H1 (cell line): ENCODE data around the gene SUCLG2. TPM values are rescaled to one million over a fixed set of nuclear protein-coding genes. Genes with fewer than 3 reads are reported as not detected.

Experiments
- CTCF ChIA-PET: fragments of 300-600 bp; sonication (Branson Sonifier 250); formaldehyde crosslinking; loops from one replicate; lab custom pipeline; 2021; ENCODE audit not compliant: partially characterized antibody; lab: Charles Lee
- POLR2A ChIA-PET: fragments of 300-600 bp; sonication (Branson Sonifier 250); formaldehyde crosslinking; loops from one replicate; lab custom pipeline; 2021; ENCODE audit warnings: inconsistent platforms; ENCODE audit not compliant: partially characterized antibody; lab: Charles Lee
- DNase-seq, 2 experiments: peaks; one replicate each; pipeline versions ENCODE4 v3.0.0 to v3.0.0-alpha.2; 2010 to 2022; ENCODE audit warnings: low spot score in 2 of 2, low read depth in 1 of 2, mixed read lengths in 1 of 2
- FAIRE-seq: peaks from 2 replicates; lab custom pipeline; 2011; peaks lifted over from hg19 to GRCh38; lab: Jason Lieb, UNC
- H2AFZ ChIP-seq: 2 replicates; pipeline ENCODE4 v1.8.1; 2012; ENCODE audit warnings: low read length, inconsistent platforms
- H2AK5ac ChIP-seq: 2 replicates; pipeline ENCODE4 v1.6.1; 2013; ENCODE audit warnings: low read depth, low read length
- H2BK120ac ChIP-seq: replicated peaks from 2 replicates; pipeline ENCODE3; 2013; ENCODE audit warnings: low read depth, low read length, inconsistent platforms
- H2BK12ac ChIP-seq: 2 replicates; pipeline ENCODE4 v1.6.1; 2013; ENCODE audit warnings: low read depth, low read length
- H2BK15ac ChIP-seq: 2 replicates; pipeline ENCODE4 v1.6.1; 2013; ENCODE audit warnings: low read length
- H2BK20ac ChIP-seq: 2 replicates; pipeline ENCODE4 v1.6.1; 2013; ENCODE audit warnings: low read length
- H2BK5ac ChIP-seq: 2 replicates; pipeline ENCODE4 v1.6.1; 2013; ENCODE audit warnings: low read depth, low read length
- H3K14ac ChIP-seq: 2 replicates; pipeline ENCODE4 v1.6.1; 2013; ENCODE audit warnings: inconsistent platforms; ENCODE audit not compliant: insufficient read length
- H3K18ac ChIP-seq: 2 replicates; pipeline ENCODE4 v1.6.1; 2013; ENCODE audit warnings: low read length; ENCODE audit errors: extremely low read depth
- H3K23ac ChIP-seq: 2 replicates; pipeline ENCODE4 v1.6.1; 2013; ENCODE audit warnings: inconsistent platforms; ENCODE audit not compliant: insufficient read length
- H3K23me2 ChIP-seq: 2 replicates; pipeline ENCODE4 v1.6.1; 2013; ENCODE audit warnings: low read depth, low read length
- H3K27ac ChIP-seq: 2 replicates; pipeline ENCODE4 v1.6.1; 2011; ENCODE audit warnings: low read depth, low read length, inconsistent platforms
- H3K27me3 ChIP-seq, 4 experiments: replicated peaks in 1 of 4; 1 replicate in 1 of 4; 2 replicates in 3 of 4; pipeline versions ENCODE4 v1.6.1 to v1.8.1; 2011 to 2013; ENCODE audit warnings: low read length in 3 of 4, mild to moderate bottlenecking in 3 of 4, inconsistent platforms in 2 of 4, mixed read lengths in 2 of 4, moderate library complexity in 1 of 4; ENCODE audit not compliant: control insufficient read depth in 3 of 4, insufficient read depth in 3 of 4; ENCODE audit errors: extremely low read depth in 1 of 4
- H3K36me3 ChIP-seq, 4 experiments: 2 replicates each; pipeline versions ENCODE4 v1.6.1 to v1.8.1; 2011 to 2013; ENCODE audit warnings: mild to moderate bottlenecking in 4 of 4, low read length in 3 of 4, moderate library complexity in 2 of 4, control low read depth in 1 of 4, inconsistent platforms in 1 of 4; ENCODE audit not compliant: insufficient read depth in 4 of 4, control insufficient read depth in 2 of 4
- H3K4ac ChIP-seq: replicated peaks from 2 replicates; pipeline ENCODE3; 2013; ENCODE audit warnings: low read length, low read depth, mixed read lengths, inconsistent platforms; ENCODE audit not compliant: insufficient read length
- H3K4me1 ChIP-seq, 4 experiments: replicated peaks in 1 of 4; 1 replicate in 1 of 4; 2 replicates in 3 of 4; pipeline versions ENCODE4 v1.6.1 to v1.8.1; 2011 to 2013; ENCODE audit warnings: low read length in 3 of 4, inconsistent platforms in 2 of 4, mixed read lengths in 1 of 4; ENCODE audit not compliant: insufficient read depth in 4 of 4, control insufficient read depth in 3 of 4
- H3K4me2 ChIP-seq, 2 experiments: 2 replicates each; pipeline versions ENCODE4 v1.6.1 to v1.8.1; 2011 to 2013; ENCODE audit warnings: low read depth in 2 of 2, low read length in 2 of 2, control low read depth in 1 of 2, inconsistent platforms in 1 of 2, mild to moderate bottlenecking in 1 of 2; ENCODE audit not compliant: insufficient read depth in 1 of 2
- H3K4me3 ChIP-seq, 4 experiments: fragments of 200-600, 300-600 bp in 1 of 4; sonication (generic), shearing (Covaris generic), sonication (Bioruptor Twin) in 1 of 4; 2 replicates each; pipeline versions ENCODE4 v1.5.1 to v1.8.1; 2011 to 2016; ENCODE audit warnings: low read length in 4 of 4, low read depth in 3 of 4, control low read depth in 2 of 4, inconsistent platforms in 2 of 4, mild to moderate bottlenecking in 2 of 4, mixed read lengths in 1 of 4, moderate library complexity in 1 of 4; ENCODE audit not compliant: insufficient read depth in 2 of 4; ENCODE audit errors: extremely low read depth in 1 of 4
- H3K56ac ChIP-seq: replicated peaks from 2 replicates; pipeline ENCODE3; 2013; ENCODE audit warnings: low read depth, mild to moderate bottlenecking, mixed read lengths, low read length, inconsistent platforms; ENCODE audit not compliant: insufficient read length
- H3K79me1 ChIP-seq: 2 replicates; pipeline ENCODE4 v1.6.1; 2013; ENCODE audit warnings: low read depth, low read length, control low read depth
- H3K79me2 ChIP-seq, 2 experiments: 2 replicates each; pipeline versions ENCODE4 v1.6.1 to v1.8.1; 2012 to 2013; ENCODE audit warnings: low read length in 2 of 2, mild to moderate bottlenecking in 2 of 2, inconsistent platforms in 1 of 2; ENCODE audit not compliant: insufficient read depth in 2 of 2, control insufficient read depth in 1 of 2
- H3K9ac ChIP-seq, 4 experiments: replicated peaks in 1 of 4; 1 replicate in 1 of 4; 2 replicates in 3 of 4; pipeline versions ENCODE4 v1.6.1 to v1.8.1; 2011 to 2013; ENCODE audit warnings: low read depth in 3 of 4, low read length in 3 of 4, control low read depth in 2 of 4, mild to moderate bottlenecking in 2 of 4, moderate library complexity in 2 of 4, inconsistent platforms in 1 of 4; ENCODE audit errors: extremely low read depth in 1 of 4
- H3K9me3 ChIP-seq, 2 experiments: 2 replicates each; pipeline versions ENCODE4 v1.6.1 to v1.8.1; 2012 to 2013; ENCODE audit warnings: mild to moderate bottlenecking in 2 of 2, moderate library complexity in 2 of 2, control low read depth in 1 of 2, inconsistent platforms in 1 of 2, low read depth in 1 of 2, low read length in 1 of 2, mixed read lengths in 1 of 2; ENCODE audit not compliant: insufficient read depth in 2 of 2
- H4K20me1 ChIP-seq, 2 experiments: replicated peaks in 1 of 2; 2 replicates each; pipeline versions ENCODE3 to v1.8.1; 2011 to 2013; ENCODE audit warnings: inconsistent platforms in 2 of 2, low read length in 2 of 2, mild to moderate bottlenecking in 1 of 2; ENCODE audit not compliant: insufficient read depth in 2 of 2, control insufficient read depth in 1 of 2
- H4K5ac ChIP-seq: 2 replicates; pipeline ENCODE4 v1.6.1; 2013; ENCODE audit warnings: low read length, low read depth, mixed read lengths, inconsistent platforms; ENCODE audit not compliant: insufficient read length
- H4K8ac ChIP-seq: 2 replicates; pipeline ENCODE4 v1.8.0; 2013; ENCODE audit warnings: mild to moderate bottlenecking, moderate library complexity, low read length, inconsistent platforms; ENCODE audit not compliant: insufficient read depth; ENCODE audit errors: extremely low read depth
- H4K91ac ChIP-seq: replicated peaks from 2 replicates; pipeline ENCODE3; 2013; ENCODE audit warnings: low read length, mixed read lengths, inconsistent platforms; ENCODE audit not compliant: insufficient read length
- CHD2 ChIP-seq: IDR thresholded peaks from 2 replicates; pipeline ENCODE4 v1.6.1; 2012; ENCODE audit warnings: low read length, improper control_type of control experiment
- POLR2A ChIP-seq, 2 experiments: IDR thresholded peaks; 1 replicate in 1 of 2; 2 replicates in 1 of 2; pipeline ENCODE4 v1.6.1; 2011; ENCODE audit warnings: low read depth in 2 of 2, low read length in 2 of 2, mild to moderate bottlenecking in 2 of 2; ENCODE audit errors: control extremely low read depth in 1 of 2
- SIRT6 ChIP-seq: IDR thresholded peaks from one replicate; pipeline ENCODE4 v1.7.1; 2012; ENCODE audit warnings: low read length, inconsistent platforms
- WGBS, 2 experiments: shearing (Covaris generic) in 1 of 2; methylation state at CpG; one replicate each; pipeline versions ENCODE4 v1.1.6 to v1.1.7; 2013 to 2015; ENCODE audit warnings: low lambda C conversion rate in 2 of 2, mixed read lengths in 2 of 2, inconsistent platforms in 1 of 2, low coverage in 1 of 2, missing lambda C conversion rate in 1 of 2; ENCODE audit not compliant: insufficient replicate concordance in 2 of 2, insufficient coverage in 1 of 2, insufficient read length in 1 of 2; ENCODE audit errors: extremely low coverage in 1 of 2, missing lambda C conversion rate in 1 of 2; 5-methylcytosine and 5-hydroxymethylcytosine counted together
- polyA plus RNA-seq, 7 experiments: library from polyadenylated mRNA; depleted of rRNA in 3 of 7; stranded (reverse) in 5 of 7; unstranded in 2 of 7; fragments of >200 nt in 5 of 7; fragments of 200-250 nt in 2 of 7; gene quantifications; 1 replicate in 5 of 7; 2 replicates in 1 of 7; 4 replicates in 1 of 7; pipeline versions ENCODE4 v1.2.1 to v1.2.3, GENCODE V29; 2011 to 2013; ENCODE audit warnings: missing spikeins in 2 of 7, mixed read lengths in 2 of 7
- total RNA-seq: library from RNA; stranded (reverse); fragmentation: NEBNext Ultra II Directional; extraction: Animal tissue kit (Norgen Biotek cat#: 25700); gene quantifications from 2 replicates; pipeline ENCODE4 v1.2.1, GENCODE V29; 2021

SUCLG2 gene
- total and polyA plus RNA-seq, 2 of the 8 experiments (the other 6 are each of a cell fraction or from before 2014, with no cell fraction given) = 12.9 to 46.2 TPM

- H4K20me1 ChIP-seq = no peaks in the 10 kb centered on the region
- H3K4me1 ChIP-seq = no peaks in the 10 kb centered on the region
- no peaks in the 10 kb centered on the region for H3K79me1 ChIP-seq
- no peaks in the 10 kb centered on the region for H3K23me2 ChIP-seq
- no peak overlapping the region for H4K91ac ChIP-seq
- no peak overlapping the region for H2BK12ac ChIP-seq
- no peak overlapping the region for H3K9ac ChIP-seq
- no peak overlapping the region for H3K27ac ChIP-seq
- H2BK15ac ChIP-seq = no peak overlapping the region
- POLR2A ChIA-PET = no interaction called here
- H3K4ac ChIP-seq = no peak overlapping the region
- CTCF ChIA-PET = interaction anchor here (0.7 to 1.4 kb wide), 2 partner anchors 106 to 380 kb away, joined by 3 to 4 read pairs; no protein-coding TSS in a partner anchor
- H2BK120ac ChIP-seq = no peak overlapping the region
- H3K79me2 ChIP-seq = no peaks in the 10 kb centered on the region
- H3K9me3 ChIP-seq = no peaks in the 10 kb centered on the region
- no peaks in the 10 kb centered on the region for H3K27me3 ChIP-seq
- H3K14ac ChIP-seq = no peak overlapping the region
- no peak overlapping the region for H4K8ac ChIP-seq
- WGBS, 2 experiments = 93% methylated on average over 1 of the region's 1 CpG; no CpG with 5 or more reads in 1 of the 2 experiments
- DNase-seq (no peak), FAIRE-seq (no peak)
- no peaks in the 10 kb centered on the region; a peak in 1 of 8 replicates for H3K36me3 ChIP-seq
- H2AK5ac ChIP-seq = no peak overlapping the region
- no peak overlapping the region for H2BK20ac ChIP-seq
- no peak overlapping the region for H3K56ac ChIP-seq
- TF ChIP-seq POLR2A (IDR thresholded peaks at IDR 0.05; ENCODE audit: control extremely low read depth in 1 of 2, low read depth in 2 of 2, low read length in 2 of 2) (no peak), SIRT6 (no peak), CHD2 (no peak)
- H3K4me2 ChIP-seq = no peak overlapping the region
- H2AFZ ChIP-seq = no peak overlapping the region
- H3K18ac ChIP-seq = no peak overlapping the region
- no peak overlapping the region for H4K5ac ChIP-seq
- no peak overlapping the region for H3K23ac ChIP-seq
- no peak overlapping the region for H3K4me3 ChIP-seq
- no peak overlapping the region for H2BK5ac ChIP-seq
Measured at GRCh38 chr3:67490658-67491057, 163.8 kb downstream of the SUCLG2 start.
